ENCODE data around the gene IGDCC3. TPM values are rescaled to one million over a fixed set of nuclear protein-coding genes. Genes with fewer than 3 reads are reported as not detected.
A peak's percentile ranks its signal among the peaks of the same experiment; 100 is the strongest.

The IGDCC3 gene
- 342 TPM for total RNA-seq (ENCODE audit: unreplicated experiment)
- long read RNA-seq, full-length matches to known transcripts = 31 of 103 reads
- long read RNA-seq, partial matches to known transcripts = 16 of 103 reads
- long read RNA-seq, other reads (novel, unspliced or antisense) = 56 of 103 reads

- DNase-seq = peak; percentile 94
- no peak for TF ChIP-seq CTCF (IDR thresholded peaks at IDR 0.05; ENCODE audit: partially characterized antibody, unreplicated experiment)
- Mint-ChIP-seq H3K4me1 (ENCODE audit: low read depth, unreplicated experiment) (peaks cover 47% of the 10 kb centered on the region), H3K4me3 (ENCODE audit: unreplicated experiment) (peak within 1 kb of the TSS; percentile 99), H3K9me3 (ENCODE audit: unreplicated experiment) (peaks cover 21% of the 10 kb centered on the region), H3K36me3 (ENCODE audit: unreplicated experiment) (peaks cover 12% of the 10 kb centered on the region), H3K27me3 (ENCODE audit: unreplicated experiment) (peaks cover 11% of the 10 kb centered on the region), H3K27ac (ENCODE audit: unreplicated experiment) (peak within 1 kb of the TSS; percentile 98)
Observed at GRCh38 chr15:65377976-65378366, at the start of gene IGDCC3. Gene IGDCC3 (minus strand): TSS chr15:65378002. CDS start chr15:65377788, 214 bp downstream.

- peak overlapping the region; percentile 40 for H3K27ac Mint-ChIP-seq (ENCODE audit: unreplicated experiment)
- peaks cover 4% of the 10 kb centered on the region for H3K36me3 Mint-ChIP-seq (ENCODE audit: unreplicated experiment)
- no peak overlapping the region for H3K4me3 Mint-ChIP-seq (ENCODE audit: unreplicated experiment)
- peaks cover 15% of the 10 kb centered on the region for H3K9me3 Mint-ChIP-seq (ENCODE audit: unreplicated experiment)
- no peak for TF ChIP-seq CTCF (IDR thresholded peaks at IDR 0.05; ENCODE audit: partially characterized antibody, unreplicated experiment)
- no peak for DNase-seq
- H3K4me1 Mint-ChIP-seq (ENCODE audit: low read depth, unreplicated experiment) = peaks cover 23% of the 10 kb centered on the region
- H3K27me3 Mint-ChIP-seq (ENCODE audit: unreplicated experiment) = peaks cover 14% of the 10 kb centered on the region
Observed at GRCh38 chr15:65426216-65426853, 48.5 kb upstream of the IGDCC3 start.

DNA sequence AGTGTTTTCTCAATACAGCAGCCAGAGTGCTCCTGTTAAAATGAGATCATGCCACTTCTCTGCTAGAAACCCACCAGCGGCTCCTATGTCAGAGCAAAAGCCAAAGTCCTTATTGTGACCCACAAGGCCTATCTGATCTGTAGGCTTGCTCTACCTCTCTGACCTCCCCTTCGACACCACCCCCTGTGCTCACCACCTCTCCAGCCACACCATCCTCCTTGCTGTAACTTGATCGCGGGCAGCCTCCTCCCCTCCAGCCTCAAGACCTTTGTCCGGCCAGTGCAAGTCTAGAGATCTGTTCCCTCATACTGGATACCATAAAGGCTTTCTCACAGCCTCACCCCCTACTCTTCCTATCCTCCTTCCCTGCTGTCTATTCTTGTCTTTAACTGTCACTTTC is 46.9 kb upstream of the IGDCC3 start:
- Mint-ChIP-seq H3K9me3 (ENCODE audit: unreplicated experiment) (peaks cover 25% of the 10 kb centered on the region), H3K36me3 (ENCODE audit: unreplicated experiment) (peaks cover 4% of the 10 kb centered on the region), H3K4me1 (ENCODE audit: low read depth, unreplicated experiment) (peaks cover 34% of the 10 kb centered on the region), H3K27me3 (ENCODE audit: unreplicated experiment) (peaks cover 24% of the 10 kb centered on the region), H3K4me3 (ENCODE audit: unreplicated experiment) (peak overlapping the region; percentile 69), H3K27ac (ENCODE audit: unreplicated experiment) (peak overlapping the region; percentile 25)
- no peak for TF ChIP-seq CTCF (IDR thresholded peaks at IDR 0.05; ENCODE audit: partially characterized antibody, unreplicated experiment)
- DNase-seq = no peak

GRCh38 chr15:65423976-65424679 is 46.3 kb upstream of the IGDCC3 start:
- DNase-seq = no peak
- no peak for TF ChIP-seq CTCF (IDR thresholded peaks at IDR 0.05; ENCODE audit: partially characterized antibody, unreplicated experiment)
- H3K4me1 Mint-ChIP-seq (ENCODE audit: low read depth, unreplicated experiment) = peaks cover 39% of the 10 kb centered on the region

More at GRCh38 chr15:65423976-65424679, 46.3 kb upstream of the IGDCC3 start:
- Mint-ChIP-seq H3K27ac (ENCODE audit: unreplicated experiment) (peak overlapping the region; percentile 87), H3K27me3 (ENCODE audit: unreplicated experiment) (peaks cover 24% of the 10 kb centered on the region), H3K36me3 (ENCODE audit: unreplicated experiment) (peaks cover 4% of the 10 kb centered on the region), H3K4me3 (ENCODE audit: unreplicated experiment) (peak overlapping the region; percentile 100), H3K9me3 (ENCODE audit: unreplicated experiment) (peaks cover 25% of the 10 kb centered on the region)

Data from glutamatergic neuron (in vitro differentiated cells).